ENCODE data around the gene C5orf58.

Gene C5orf58

DNA sequence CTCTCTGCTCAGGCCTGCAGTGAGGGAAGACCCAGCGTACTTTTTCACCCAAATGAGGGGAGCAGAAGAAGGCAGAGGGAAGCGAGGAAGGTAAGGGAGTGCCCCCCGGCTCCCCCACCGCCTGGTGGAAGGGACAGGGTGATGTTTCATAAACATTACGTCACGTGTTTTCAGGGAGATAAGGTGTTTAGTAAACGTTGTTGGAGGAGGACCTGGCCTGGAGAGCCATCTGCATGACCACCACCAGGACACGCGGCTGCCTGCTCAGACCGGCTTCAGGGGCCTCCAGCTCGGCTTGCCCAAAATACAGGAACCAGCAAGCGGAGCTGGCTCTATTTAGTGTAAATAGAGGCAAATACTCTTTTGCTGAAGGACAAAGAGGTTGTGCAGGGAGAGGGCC, 40.0 kb upstream of the C5orf58 start:
- TF ChIP-seq, protein P1, sequence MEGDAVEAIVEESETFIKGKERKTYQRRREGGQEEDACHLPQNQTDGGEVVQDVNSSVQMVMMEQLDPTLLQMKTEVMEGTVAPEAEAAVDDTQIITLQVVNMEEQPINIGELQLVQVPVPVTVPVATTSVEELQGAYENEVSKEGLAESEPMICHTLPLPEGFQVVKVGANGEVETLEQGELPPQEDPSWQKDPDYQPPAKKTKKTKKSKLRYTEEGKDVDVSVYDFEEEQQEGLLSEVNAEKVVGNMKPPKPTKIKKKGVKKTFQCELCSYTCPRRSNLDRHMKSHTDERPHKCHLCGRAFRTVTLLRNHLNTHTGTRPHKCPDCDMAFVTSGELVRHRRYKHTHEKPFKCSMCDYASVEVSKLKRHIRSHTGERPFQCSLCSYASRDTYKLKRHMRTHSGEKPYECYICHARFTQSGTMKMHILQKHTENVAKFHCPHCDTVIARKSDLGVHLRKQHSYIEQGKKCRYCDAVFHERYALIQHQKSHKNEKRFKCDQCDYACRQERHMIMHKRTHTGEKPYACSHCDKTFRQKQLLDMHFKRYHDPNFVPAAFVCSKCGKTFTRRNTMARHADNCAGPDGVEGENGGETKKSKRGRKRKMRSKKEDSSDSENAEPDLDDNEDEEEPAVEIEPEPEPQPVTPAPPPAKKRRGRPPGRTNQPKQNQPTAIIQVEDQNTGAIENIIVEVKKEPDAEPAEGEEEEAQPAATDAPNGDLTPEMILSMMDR (conservative IDR thresholded peaks at IDR 0.05; ENCODE audit: control insufficient read depth, insufficient read depth, low read depth, low read length), result no peak
- no peak overlapping the region for H3K4me3 ChIP-seq (ENCODE audit: control insufficient read depth, low read depth, low read length)
- no peak for DNase-seq (ENCODE audit: low read depth)

DNA sequence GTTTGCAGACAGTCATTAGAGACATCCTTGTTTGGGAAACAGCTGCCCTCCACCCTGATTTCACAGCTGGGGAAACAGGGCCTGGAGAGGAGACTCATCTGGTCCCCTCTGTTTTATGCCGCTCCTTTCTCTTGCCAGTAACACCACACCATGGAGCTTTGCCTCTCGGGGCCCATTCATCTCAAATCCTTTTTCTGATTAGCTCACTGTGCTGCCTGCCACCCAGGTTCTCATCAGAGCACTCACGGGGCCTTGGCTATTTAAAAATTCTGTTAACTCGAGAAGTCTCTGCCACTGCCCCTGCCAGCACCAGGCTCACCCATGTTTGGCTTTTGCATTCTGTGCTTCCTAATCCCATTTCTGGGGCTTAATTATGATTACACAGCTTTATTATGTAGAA, 36.8 kb upstream of the C5orf58 start:
- no peak for DNase-seq (ENCODE audit: low read depth)

DNA sequence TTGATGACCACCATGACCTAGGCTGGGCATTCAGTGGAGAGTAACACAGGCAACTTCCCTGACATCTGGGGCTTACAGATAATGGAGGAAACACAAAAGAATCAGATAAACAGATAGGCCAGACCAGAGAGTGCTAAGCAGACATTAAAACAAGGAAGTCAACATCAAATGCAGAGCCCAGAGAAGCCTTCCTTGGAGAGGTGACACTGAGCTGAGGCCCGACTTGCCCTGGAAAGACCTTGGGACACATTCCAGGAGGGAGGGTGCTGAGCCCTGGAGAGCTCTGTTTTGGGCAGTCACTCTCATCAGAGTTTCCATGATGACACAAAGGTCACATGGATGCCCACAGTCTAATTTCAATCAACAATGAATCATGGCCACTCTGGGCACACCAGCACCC, 31.9 kb upstream of the C5orf58 start:
- DNase-seq (ENCODE audit: low read depth), result no peak
- H3K4me3 ChIP-seq (ENCODE audit: control insufficient read depth, low read depth, low read length), result no peak overlapping the region
- TF ChIP-seq, protein P1 (conservative IDR thresholded peaks at IDR 0.05; ENCODE audit: control insufficient read depth, insufficient read depth, low read depth, low read length), result no peak

More for the DNA sequence above, 36.8 kb upstream of the C5orf58 start:
- TF ChIP-seq, protein P1 (conservative IDR thresholded peaks at IDR 0.05; ENCODE audit: control insufficient read depth, insufficient read depth, low read depth, low read length), result no peak
- H3K4me3 ChIP-seq (ENCODE audit: control insufficient read depth, low read depth, low read length), result no peak overlapping the region

DNA sequence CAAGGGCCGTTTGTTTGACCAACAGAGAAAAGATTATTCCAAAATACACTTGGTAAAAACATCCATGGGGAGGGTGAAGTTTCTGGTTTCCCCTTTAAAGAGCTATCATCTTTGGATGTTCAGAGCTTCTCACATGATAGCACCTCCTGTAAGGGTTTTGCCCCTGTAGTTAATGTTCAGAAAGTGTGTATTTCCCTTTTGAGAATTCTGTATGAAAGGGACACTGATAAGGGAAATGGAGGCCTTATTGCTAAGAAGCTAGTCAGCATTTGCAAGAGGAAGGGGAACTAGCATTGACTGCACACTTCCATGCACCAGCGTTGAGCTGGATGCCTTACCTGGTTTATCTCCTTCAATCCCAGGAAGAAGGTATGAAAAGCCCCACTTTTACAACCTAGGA, 31.5 kb upstream of the C5orf58 start:
- no peak overlapping the region for H3K4me3 ChIP-seq (ENCODE audit: control insufficient read depth, low read depth, low read length)
- TF ChIP-seq, protein P1 (conservative IDR thresholded peaks at IDR 0.05; ENCODE audit: control insufficient read depth, insufficient read depth, low read depth, low read length), result no peak
- no peak for DNase-seq (ENCODE audit: low read depth)

DNA sequence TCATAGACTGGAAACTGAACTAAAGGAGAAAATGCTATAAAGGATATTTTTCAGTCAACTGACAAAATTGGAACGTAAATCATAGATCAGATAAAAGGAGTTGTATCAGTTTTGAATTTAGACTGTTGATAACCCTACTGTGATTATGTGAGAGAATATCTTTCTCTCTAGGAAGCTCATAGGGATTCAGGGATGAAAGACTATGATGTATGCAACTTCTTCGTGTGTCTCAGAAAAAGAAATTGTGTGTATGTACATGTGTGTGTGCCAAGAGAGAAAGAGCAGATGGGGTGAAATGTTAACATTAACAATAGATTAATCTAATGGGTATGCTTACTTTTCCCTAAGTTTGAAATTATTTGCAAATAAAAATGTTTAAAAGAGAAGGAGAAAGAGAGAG, 30.7 kb upstream of the C5orf58 start:
- H3K4me3 ChIP-seq (ENCODE audit: control insufficient read depth, low read depth, low read length), result no peak overlapping the region
- TF ChIP-seq, protein P1 (conservative IDR thresholded peaks at IDR 0.05; ENCODE audit: control insufficient read depth, insufficient read depth, low read depth, low read length), result no peak
- DNase-seq (ENCODE audit: low read depth), result no peak

DNA sequence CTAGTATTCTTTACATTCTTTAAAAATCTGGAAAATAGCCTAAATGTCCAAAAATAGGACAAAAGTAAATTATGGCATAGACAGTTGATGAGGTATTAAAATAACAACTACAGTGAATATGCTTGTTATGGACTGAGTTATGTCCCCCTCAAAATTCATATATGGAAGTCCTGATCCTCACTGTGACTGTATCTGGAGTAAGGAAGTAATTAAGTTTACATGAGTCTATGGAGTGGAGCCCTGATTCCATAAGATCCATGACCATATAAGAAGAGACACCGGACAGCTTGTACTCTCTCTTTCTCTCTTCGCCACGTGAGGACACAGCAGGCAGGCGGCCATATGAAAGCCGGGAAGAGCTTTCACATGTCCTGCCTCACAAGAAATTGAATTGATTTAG, 28.6 kb upstream of the C5orf58 start:
- H3K4me3 ChIP-seq (ENCODE audit: control insufficient read depth, low read depth, low read length), result no peak overlapping the region
- DNase-seq (ENCODE audit: low read depth), result no peak
- TF ChIP-seq, protein P1 (conservative IDR thresholded peaks at IDR 0.05; ENCODE audit: control insufficient read depth, insufficient read depth, low read depth, low read length), result no peak

DNA sequence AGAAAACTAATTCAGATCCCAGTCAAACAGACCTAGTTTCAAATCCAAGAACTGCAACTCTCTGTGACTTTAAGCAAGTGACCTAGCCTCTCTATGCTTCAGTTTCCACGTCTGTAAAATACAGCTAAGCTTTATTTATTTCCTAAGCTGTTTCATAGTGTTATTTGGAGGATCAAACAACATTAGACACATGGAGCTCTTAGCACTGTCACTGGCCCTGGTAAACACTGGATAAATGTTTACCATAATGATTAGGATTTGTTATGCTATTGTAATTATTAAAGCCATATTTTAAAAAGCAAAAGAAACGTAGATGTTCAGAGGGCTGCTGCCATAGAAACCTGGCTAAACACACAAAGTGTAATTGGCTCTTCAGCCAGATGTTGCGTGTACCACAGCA, 26.6 kb upstream of the C5orf58 start:
- TF ChIP-seq, protein P1 (conservative IDR thresholded peaks at IDR 0.05; ENCODE audit: control insufficient read depth, insufficient read depth, low read depth, low read length), result no peak
- DNase-seq (ENCODE audit: low read depth), result no peak
- no peak overlapping the region for H3K4me3 ChIP-seq (ENCODE audit: control insufficient read depth, low read depth, low read length)

All from fibroblast of mammary gland (primary cell).